GM23338 (cell line): ENCODE results near the gene ZC3H13. TPM values are rescaled to one million over a fixed set of nuclear protein-coding genes. Genes with fewer than 3 reads are reported as not detected.

Experiments used
- ATAC-seq: fragments of 200-7000 bp; cut with Tn5 transposase; 3 replicates; pipeline ENCODE4 v1.9.1; 2020
- DNase-seq: peaks from one replicate; pipeline ENCODE4 v3.0.0-alpha.2; 2015; ENCODE audit warnings: low spot score
- H2AFZ ChIP-seq: fragments of 200-600 bp; sonication (generic); 2 replicates; pipeline ENCODE4 v1.8.0; 2016; ENCODE audit warnings: antibody characterized with exemption, mild to moderate bottlenecking, moderate library complexity
- H3F3A ChIP-seq: fragments of 200-600 bp; sonication (generic); replicated peaks from 2 replicates; pipeline ENCODE4 v1.8.0; 2017; ENCODE audit warnings: antibody characterized with exemption, mixed run types, low read depth
- H3K27ac ChIP-seq: fragments of 200-600 bp; sonication (generic); 2 replicates; pipeline ENCODE4 v1.6.1; 2016; ENCODE audit warnings: low read depth
- H3K27me3 ChIP-seq: fragments of 200-600 bp; sonication (generic); 2 replicates; pipeline ENCODE4 v1.8.0; 2016; ENCODE audit warnings: mild to moderate bottlenecking, mixed run types, moderate library complexity; ENCODE audit not compliant: insufficient read depth
- H3K36me3 ChIP-seq: fragments of 200-600 bp; sonication (generic); 2 replicates; pipeline ENCODE4 v1.8.0; 2016; ENCODE audit warnings: mild to moderate bottlenecking; ENCODE audit not compliant: insufficient read depth
- H3K4me1 ChIP-seq: fragments of 200-600 bp; sonication (generic); 2 replicates; pipeline ENCODE4 v1.8.0; 2016; ENCODE audit warnings: mild to moderate bottlenecking, moderate library complexity; ENCODE audit not compliant: insufficient read depth
- H3K4me2 ChIP-seq: fragments of 200-600 bp; sonication (generic); 2 replicates; pipeline ENCODE4 v1.7.1; 2017; ENCODE audit warnings: mixed run types
- H3K4me3 ChIP-seq: fragments of 200-600 bp; sonication (generic); 2 replicates; pipeline ENCODE4 v1.6.1; 2016; ENCODE audit warnings: mixed run types
- H3K79me2 ChIP-seq: fragments of 200-600 bp; sonication (generic); replicated peaks from 2 replicates; pipeline ENCODE4 v1.8.0; 2017; ENCODE audit warnings: mild to moderate bottlenecking; ENCODE audit not compliant: insufficient read depth
- H3K9me2 ChIP-seq: fragments of 200-600 bp; sonication (generic); 2 replicates; pipeline ENCODE4 v1.8.0; 2017; ENCODE audit not compliant: insufficient read depth
- H4K20me1 ChIP-seq: fragments of 200-600 bp; sonication (generic); replicated peaks from 2 replicates; pipeline ENCODE4 v1.8.0; 2017; ENCODE audit warnings: mild to moderate bottlenecking; ENCODE audit not compliant: insufficient read depth
- H3K27ac Mint-ChIP-seq: 2 replicates; pipeline ENCODE4 v1.8.0; 2020; ENCODE audit warnings: inconsistent platforms, mild to moderate bottlenecking, moderate library complexity, mixed read lengths
- H3K27me3 Mint-ChIP-seq: 3 replicates; pipeline ENCODE4 v1.8.0; 2022; ENCODE audit warnings: low read depth, mild to moderate bottlenecking, moderate library complexity, mixed read lengths, inconsistent platforms; ENCODE audit not compliant: insufficient read depth, poor library complexity
- H3K36me3 Mint-ChIP-seq: 3 replicates; pipeline ENCODE4 v1.8.0; 2021; ENCODE audit warnings: low read depth, mild to moderate bottlenecking, inconsistent platforms, moderate library complexity, mixed read lengths
- H3K4me1 Mint-ChIP-seq: 3 replicates; pipeline ENCODE4 v1.8.0; 2020; ENCODE audit warnings: mild to moderate bottlenecking, inconsistent platforms, mixed read lengths
- H3K4me3 Mint-ChIP-seq: 3 replicates; pipeline ENCODE4 v1.8.0; 2021; ENCODE audit warnings: moderate library complexity, mild to moderate bottlenecking, inconsistent platforms, mixed read lengths
- H3K9me3 Mint-ChIP-seq: 3 replicates; pipeline ENCODE4 v1.8.0; 2020; ENCODE audit warnings: moderate library complexity, mild to moderate bottlenecking, inconsistent platforms, mixed read lengths
- CREB1 ChIP-seq: fragments of 250-450 bp; sonication (Bioruptor Pico); IDR thresholded peaks from 2 replicates; pipeline ENCODE4 v1.5.0; 2020; ENCODE audit warnings: low read depth, mild to moderate bottlenecking, moderate library complexity
- CTCF ChIP-seq, 2 experiments: fragments of 200-600 bp in 1 of 2; sonication (generic) in 1 of 2; conservative IDR thresholded peaks; 2 replicates each; pipeline versions ENCODE4 v1.5.1 to v1.6.1; 2016 to 2017; ENCODE audit warnings: antibody characterized with exemption in 2 of 2, low read depth in 2 of 2, mild to moderate bottlenecking in 2 of 2, moderate library complexity in 1 of 2
- JUNB ChIP-seq: IDR thresholded peaks from one replicate; pipeline ENCODE4 v1.6.1; 2016; ENCODE audit warnings: antibody characterized with exemption; ENCODE audit not compliant: unreplicated experiment
- NANOG ChIP-seq: IDR thresholded peaks from 2 replicates; pipeline ENCODE4 v1.6.1; 2016; ENCODE audit warnings: antibody characterized with exemption, borderline replicate concordance
- POLR2AphosphoS5 ChIP-seq: IDR thresholded peaks from 2 replicates; pipeline ENCODE4 v1.6.1; 2016; ENCODE audit warnings: antibody characterized with exemption, low read depth
- REST ChIP-seq: IDR thresholded peaks from one replicate; pipeline ENCODE4 v1.6.1; 2018; ENCODE audit warnings: antibody characterized with exemption; ENCODE audit not compliant: unreplicated experiment
- STAT1 ChIP-seq: IDR thresholded peaks from one replicate; pipeline ENCODE4 v1.6.1; 2016; ENCODE audit warnings: antibody characterized with exemption; ENCODE audit not compliant: unreplicated experiment
- ZNF114 ChIP-seq: fragments of 250-450 bp; sonication (Bioruptor Pico); IDR thresholded peaks from 2 replicates; pipeline ENCODE4 v1.5.0; 2020; ENCODE audit warnings: mild to moderate bottlenecking, moderate library complexity
- ZNF462 ChIP-seq: fragments of 250-450 bp; sonication (Bioruptor Pico); IDR thresholded peaks from 2 replicates; pipeline ENCODE4 v1.5.0; 2020; ENCODE audit warnings: mild to moderate bottlenecking, moderate library complexity
- polyA plus RNA-seq: library from polyadenylated mRNA; unstranded; fragments of >200 nt; fragmentation: Nextera tagmentation; extraction: Ambion mirVana; gene quantifications from 2 replicates; pipeline ENCODE4 v1.2.1, GENCODE V29; 2016
- total RNA-seq: library from RNA; depleted of rRNA; stranded (reverse); fragments of >200 nt; shearing (Covaris generic); gene quantifications from 2 replicates; pipeline ENCODE4 v1.2.3, GENCODE V29; 2014

Gene ZC3H13
- total and polyA plus RNA-seq, 2 experiments from 2014 or later: 39.6 to 125 TPM

GRCh38 chr13:46101002-46101401, 48.5 kb upstream of the ZC3H13 start (continued):
- TF ChIP-seq ZNF462 (CRISPR knock-in tag) (no peak), POLR2AphosphoS5 (no peak)

GRCh38 chr13:46100191-46100815, 47.8 kb upstream of the ZC3H13 start:
- Histone ChIP-seq H4K20me1 (no peaks in the 10 kb centered on the region), H3K4me1 (no peaks in the 10 kb centered on the region), H3K27me3 (no peaks in the 10 kb centered on the region), H3K4me2 (no peak overlapping the region), H3K9me2 (0 out of 2 replicates have a peak, but pooled peaks cover 3% of the 10 kb centered on the region), H3K79me2 (no peaks in the 10 kb centered on the region), H3K27ac (no peak overlapping the region), H3F3A (no peaks in the 10 kb centered on the region), H3K36me3 (no peaks in the 10 kb centered on the region), H2AFZ (peak overlapping the region; percentile 97), H3K4me3 (no peak overlapping the region)
- ATAC-seq: no peak
- Mint-ChIP-seq H3K36me3 (no peaks in the 10 kb centered on the region), H3K9me3 (no peaks in the 10 kb centered on the region), H3K4me3 (no peak overlapping the region), H3K27me3 (peaks cover 3% of the 10 kb centered on the region), H3K4me1 (peaks cover 7% of the 10 kb centered on the region; the same call in 2 of the 3 replicates), H3K27ac (no peak overlapping the region)
- DNase-seq: no peak
- no peak for TF ChIP-seq CREB1 (CRISPR knock-in tag)
- no peak for TF ChIP-seq NANOG
- TF ChIP-seq CTCF (conservative IDR thresholded peaks at IDR 0.05; ENCODE audit: low read depth in 2 of 2): no peak
- no peak for TF ChIP-seq ZNF114 (CRISPR knock-in tag)
- TF ChIP-seq STAT1: no peak
- no peak for TF ChIP-seq REST
- TF ChIP-seq JUNB: no peak
- no peak for TF ChIP-seq POLR2AphosphoS5
